Smooth muscle cell (in vitro differentiated cells): Measurements from ENCODE around the gene CEACAM3. TPM values are rescaled to one million over a fixed set of nuclear protein-coding genes. Genes with fewer than 3 reads are reported as not detected.
"Not testable (repeated sequence)": the region's sequence is repeated elsewhere in the genome, so short reads cannot be mapped to it uniquely, and the experiment has no call there.

ENCODE experiments used
- DNase-seq: peaks from one replicate; lab custom pipeline; 2025; ENCODE audit not compliant: unreplicated experiment; lab: John Stamatoyannopoulos, UW
- H2AFZ ChIP-seq: fragments of 200-600 bp; sonication (generic); 2 replicates; pipeline ENCODE4 v1.6.0; 2016; ENCODE audit warnings: antibody characterized with exemption, low read depth, mild to moderate bottlenecking
- H3F3A ChIP-seq: fragments of 200-600 bp; sonication (generic); 2 replicates; pipeline ENCODE4 v1.6.0; 2017; ENCODE audit warnings: antibody characterized with exemption, low read depth
- H3K27ac ChIP-seq: fragments of 200-600 bp; sonication (generic); 2 replicates; pipeline ENCODE4 v1.5.1; 2016; ENCODE audit warnings: low read depth, mild to moderate bottlenecking
- H3K27me3 ChIP-seq: fragments of 200-600 bp; sonication (generic); 2 replicates; pipeline ENCODE4 v1.6.1; 2016; ENCODE audit warnings: low read depth, mild to moderate bottlenecking
- H3K36me3 ChIP-seq: fragments of 200-600 bp; sonication (generic); 2 replicates; pipeline ENCODE4 v1.5.1; 2016; ENCODE audit warnings: low read depth
- H3K4me1 ChIP-seq: fragments of 200-600 bp; sonication (generic); 2 replicates; pipeline ENCODE4 v1.5.1; 2016; ENCODE audit warnings: low read depth
- H3K4me2 ChIP-seq: fragments of 200-600 bp; sonication (generic); 2 replicates; pipeline ENCODE4 v1.6.0; 2016; ENCODE audit warnings: mild to moderate bottlenecking
- H3K4me3 ChIP-seq: fragments of 200-600 bp; sonication (generic); 2 replicates; pipeline ENCODE4 v1.5.1; 2016; ENCODE audit warnings: mild to moderate bottlenecking
- H3K79me2 ChIP-seq: fragments of 200-600 bp; sonication (generic); 2 replicates; pipeline ENCODE4 v1.6.0; 2016; ENCODE audit warnings: low read depth, mild to moderate bottlenecking
- H3K9ac ChIP-seq: fragments of 200-600 bp; sonication (generic); 2 replicates; pipeline ENCODE4 v1.6.0; 2016; ENCODE audit warnings: low read depth
- H3K9me3 ChIP-seq: fragments of 200-600 bp; sonication (generic); replicated peaks from 2 replicates; pipeline ENCODE4 v1.5.1; 2016; ENCODE audit warnings: low read depth
- H4K20me1 ChIP-seq: fragments of 200-600 bp; sonication (generic); 2 replicates; pipeline ENCODE4 v1.6.0; 2016; ENCODE audit warnings: low read depth
- WGBS: methylation state at CpG from one replicate; pipeline ENCODE4 v1.1.7; 2016; ENCODE audit warnings: low lambda C conversion rate; 5-methylcytosine and 5-hydroxymethylcytosine counted together
- polyA plus RNA-seq: library from polyadenylated mRNA; unstranded; fragments of >200 nt; fragmentation: Nextera tagmentation; extraction: Ambion mirVana; gene quantifications from 2 replicates; pipeline ENCODE4 v1.2.1, GENCODE V29; 2016
- total RNA-seq: library from RNA; depleted of rRNA; stranded (reverse); fragments of >200 nt; gene quantifications from 2 replicates; pipeline ENCODE4 v1.2.3, GENCODE V29; 2014
- TF ChIP-seq, protein P1 (sequence below): fragments of 200-600 bp; sonication (generic); IDR thresholded peaks from 2 replicates; pipeline ENCODE4 v1.5.1; 2017; ENCODE audit warnings: borderline replicate concordance, mild to moderate bottlenecking, antibody characterized with exemption; ENCODE audit not compliant: insufficient read depth, poor library complexity, severe bottlenecking

The CEACAM3 gene
- total and polyA plus RNA-seq, 2 experiments from 2014 or later: not detected

DNA sequence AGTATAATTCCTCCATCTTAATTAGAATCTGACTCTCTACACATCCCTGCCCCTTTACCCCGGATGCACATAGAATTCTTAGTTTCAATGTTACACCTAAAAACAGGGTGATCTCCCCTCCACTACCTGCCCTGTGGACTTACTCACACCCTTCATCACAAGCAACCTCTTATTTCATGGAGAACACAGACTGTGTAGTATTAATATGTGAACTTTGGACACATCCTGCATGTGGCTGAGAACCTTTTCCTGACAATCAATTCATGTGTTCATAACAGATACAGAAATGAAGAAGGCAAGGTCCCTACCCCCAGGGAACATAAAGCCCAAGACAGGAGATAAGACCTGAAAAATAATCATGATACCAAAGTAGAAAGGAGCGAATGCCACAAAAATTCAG, 29.3 kb upstream of the CEACAM3 start:
- Histone ChIP-seq H3K36me3 (no peaks in the 10 kb centered on the region), H3K4me3 (no peak overlapping the region), H3F3A (no peaks in the 10 kb centered on the region), H3K27me3 (no peaks in the 10 kb centered on the region), H4K20me1 (no peaks in the 10 kb centered on the region), H3K9ac (no peak overlapping the region), H3K4me2 (no peak overlapping the region), H3K9me3 (no peaks in the 10 kb centered on the region), H2AFZ (no peak overlapping the region), H3K27ac (no peak overlapping the region), H3K79me2 (no peaks in the 10 kb centered on the region), H3K4me1 (no peaks in the 10 kb centered on the region)
- 75% methylated on average over 2 of the region's 2 CpGs for WGBS
- DNase-seq: no peak
- TF ChIP-seq, protein P1, sequence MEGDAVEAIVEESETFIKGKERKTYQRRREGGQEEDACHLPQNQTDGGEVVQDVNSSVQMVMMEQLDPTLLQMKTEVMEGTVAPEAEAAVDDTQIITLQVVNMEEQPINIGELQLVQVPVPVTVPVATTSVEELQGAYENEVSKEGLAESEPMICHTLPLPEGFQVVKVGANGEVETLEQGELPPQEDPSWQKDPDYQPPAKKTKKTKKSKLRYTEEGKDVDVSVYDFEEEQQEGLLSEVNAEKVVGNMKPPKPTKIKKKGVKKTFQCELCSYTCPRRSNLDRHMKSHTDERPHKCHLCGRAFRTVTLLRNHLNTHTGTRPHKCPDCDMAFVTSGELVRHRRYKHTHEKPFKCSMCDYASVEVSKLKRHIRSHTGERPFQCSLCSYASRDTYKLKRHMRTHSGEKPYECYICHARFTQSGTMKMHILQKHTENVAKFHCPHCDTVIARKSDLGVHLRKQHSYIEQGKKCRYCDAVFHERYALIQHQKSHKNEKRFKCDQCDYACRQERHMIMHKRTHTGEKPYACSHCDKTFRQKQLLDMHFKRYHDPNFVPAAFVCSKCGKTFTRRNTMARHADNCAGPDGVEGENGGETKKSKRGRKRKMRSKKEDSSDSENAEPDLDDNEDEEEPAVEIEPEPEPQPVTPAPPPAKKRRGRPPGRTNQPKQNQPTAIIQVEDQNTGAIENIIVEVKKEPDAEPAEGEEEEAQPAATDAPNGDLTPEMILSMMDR: no peak

DNA sequence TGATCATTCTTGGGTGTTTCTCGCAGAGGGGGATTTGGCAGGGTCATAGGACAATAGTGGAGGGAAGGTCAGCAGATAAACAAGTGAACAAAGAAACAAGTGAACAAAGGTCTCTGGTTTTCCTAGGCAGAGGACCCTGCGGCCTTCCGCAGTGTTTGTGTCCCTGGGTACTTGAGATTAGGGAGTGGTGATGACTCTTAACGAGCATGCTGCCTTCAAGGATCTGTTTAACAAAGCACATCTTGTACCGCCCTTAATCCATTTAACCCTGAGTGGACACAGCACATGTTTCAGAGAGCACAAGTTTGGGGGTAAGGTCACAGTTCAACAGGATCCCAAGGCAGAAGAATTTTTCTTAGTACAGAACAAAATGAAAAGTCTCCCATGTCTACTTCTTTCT, 28.3 kb upstream of the CEACAM3 start:
- not testable (repeated sequence) for H3F3A ChIP-seq, H3K27me3 ChIP-seq, H4K20me1 ChIP-seq, DNase-seq, H3K4me1 ChIP-seq, H3K27ac ChIP-seq, H3K36me3 ChIP-seq, H2AFZ ChIP-seq, H3K4me2 ChIP-seq, H3K4me3 ChIP-seq, H3K9ac ChIP-seq, H3K9me3 ChIP-seq, H3K79me2 ChIP-seq
- WGBS: 73% methylated on average over 5 of the region's 5 CpGs

DNA sequence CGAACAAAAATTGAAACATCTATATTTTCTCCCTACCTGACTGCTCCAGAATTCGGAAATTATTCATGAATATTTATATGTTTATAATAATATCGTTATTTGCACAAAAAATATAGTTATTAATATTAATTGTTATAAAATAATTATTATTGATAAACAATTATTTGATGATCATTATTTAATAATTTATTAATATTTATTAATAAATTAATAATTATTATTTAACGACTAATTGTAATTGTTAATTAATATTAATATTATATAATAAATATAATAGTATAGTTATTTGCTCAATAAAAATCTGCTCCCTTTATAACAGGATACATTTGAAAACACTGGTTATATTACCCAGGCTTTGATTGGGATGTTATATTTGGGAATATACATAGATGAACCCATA, 26.8 kb upstream of the CEACAM3 start:
- DNase-seq: no peak
- H3K27me3 ChIP-seq: no peaks in the 10 kb centered on the region
- H3K4me1 ChIP-seq: no peaks in the 10 kb centered on the region
- WGBS: 82% methylated on average over 4 of the region's 4 CpGs
- TF ChIP-seq, protein P1: no peak
- H3K9ac ChIP-seq: no peak overlapping the region
- no peaks in the 10 kb centered on the region for H4K20me1 ChIP-seq
- H3F3A ChIP-seq: no peaks in the 10 kb centered on the region
- no peak overlapping the region for H2AFZ ChIP-seq
- H3K36me3 ChIP-seq: no peaks in the 10 kb centered on the region
- no peak overlapping the region for H3K27ac ChIP-seq
- H3K4me2 ChIP-seq: no peak overlapping the region
- no peak overlapping the region for H3K4me3 ChIP-seq
- H3K9me3 ChIP-seq: no peaks in the 10 kb centered on the region
- no peaks in the 10 kb centered on the region for H3K79me2 ChIP-seq

DNA sequence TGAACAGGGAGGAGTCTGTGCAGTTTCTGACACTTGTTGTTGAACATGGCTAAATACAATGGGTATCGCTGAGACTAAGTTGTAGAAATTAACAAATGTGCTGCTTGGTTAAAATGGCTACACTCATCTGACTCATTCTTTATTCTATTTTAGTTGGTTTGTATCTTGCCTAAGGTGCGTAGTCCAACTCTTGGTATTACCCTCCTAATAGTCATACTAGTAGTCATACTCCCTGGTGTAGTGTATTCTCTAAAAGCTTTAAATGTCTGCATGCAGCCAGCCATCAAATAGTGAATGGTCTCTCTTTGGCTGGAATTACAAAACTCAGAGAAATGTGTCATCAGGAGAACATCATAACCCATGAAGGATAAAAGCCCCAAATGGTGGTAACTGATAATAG, 25.0 kb upstream of the CEACAM3 start:
- Histone ChIP-seq H3K27ac (no peak overlapping the region), H3F3A (no peaks in the 10 kb centered on the region), H4K20me1 (no peaks in the 10 kb centered on the region), H3K4me1 (no peaks in the 10 kb centered on the region), H3K79me2 (no peaks in the 10 kb centered on the region), H3K27me3 (no peaks in the 10 kb centered on the region), H2AFZ (no peak overlapping the region), H3K9me3 (no peaks in the 10 kb centered on the region), H3K36me3 (no peaks in the 10 kb centered on the region), H3K4me2 (no peak overlapping the region), H3K4me3 (no peak overlapping the region), H3K9ac (no peak overlapping the region)
- TF ChIP-seq, protein P1: no peak
- 81% methylated on average over 2 of the region's 2 CpGs for WGBS
- no peak for DNase-seq
